Ureter (tissue), 1 donor: ENCODE results near the gene TPD52L1. TPM values are rescaled to one million over a fixed set of nuclear protein-coding genes. Genes with fewer than 3 reads are reported as not detected.

Experiments
- DNase-seq: peaks from one replicate; pipeline ENCODE4 v3.0.0-alpha.2; 2020; ENCODE audit warnings: low spot score
- total RNA-seq: library from RNA; stranded (reverse); gene quantifications from one replicate; pipeline ENCODE4 v1.2.4, GENCODE V29; 2023
- donor health status: DM: yes; HTN: yes; CAD: no.

Gene TPD52L1
- total RNA-seq, 1 donor from 2014 or later, result 54.8 TPM

- DNase-seq, result no peak
Observed at GRCh38 chr6:125236536-125237327, 83.2 kb downstream of the TPD52L1 start.

GRCh38 chr6:125237764-125238163 lies 84.2 kb downstream of the TPD52L1 start:
- no peak for DNase-seq

- DNase-seq, result no peak
Observed at GRCh38 chr6:125245109-125245508, 91.5 kb downstream of the TPD52L1 start.

- DNase-seq, result no peak
Observed at GRCh38 chr6:125245523-125246264, 92.1 kb downstream of the TPD52L1 start.

- DNase-seq, result no peak
Observed at GRCh38 chr6:125246566-125246965, 93.0 kb downstream of the TPD52L1 start.

GRCh38 chr6:125248136-125248535 lies 94.6 kb downstream of the TPD52L1 start:
- DNase-seq, result no peak

GRCh38 chr6:125250511-125250910 lies 96.9 kb downstream of the TPD52L1 start:
- DNase-seq, result no peak

GRCh38 chr6:125251516-125252220 lies 98.1 kb downstream of the TPD52L1 start:
- DNase-seq, result no peak

GRCh38 chr6:125252891-125253290 lies 99.3 kb downstream of the TPD52L1 start:
- no peak for DNase-seq

DNA sequence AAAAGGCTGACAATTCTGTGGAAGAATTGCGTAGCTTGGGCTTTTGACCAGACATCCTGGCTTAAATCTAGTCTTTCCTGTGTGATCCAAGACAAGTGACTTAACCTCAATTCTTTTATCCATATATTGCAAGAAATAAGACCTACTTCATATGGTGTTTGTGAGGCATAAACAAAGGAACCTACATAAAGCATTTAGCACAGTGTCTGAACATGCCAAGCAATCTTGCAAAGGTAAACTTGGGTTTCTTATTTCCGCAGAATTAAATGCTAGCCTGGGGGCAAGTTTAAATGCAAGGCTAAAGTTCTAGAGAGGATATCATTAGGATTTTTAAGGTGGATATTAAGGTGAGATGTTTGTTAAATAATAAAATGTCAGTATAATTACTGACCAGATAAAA lies 100.3 kb downstream of the TPD52L1 start:
- no peak for DNase-seq

- no peak for DNase-seq
Observed at GRCh38 chr6:125254321-125254720, 100.7 kb downstream of the TPD52L1 start.

GRCh38 chr6:125255201-125255600 lies 101.6 kb downstream of the TPD52L1 start:
- no peak for DNase-seq

- no peak for DNase-seq
Observed at GRCh38 chr6:125257351-125257750, 103.8 kb downstream of the TPD52L1 start.

- DNase-seq, result no peak
Observed at GRCh38 chr6:125258651-125259353, 105.2 kb downstream of the TPD52L1 start.

DNA sequence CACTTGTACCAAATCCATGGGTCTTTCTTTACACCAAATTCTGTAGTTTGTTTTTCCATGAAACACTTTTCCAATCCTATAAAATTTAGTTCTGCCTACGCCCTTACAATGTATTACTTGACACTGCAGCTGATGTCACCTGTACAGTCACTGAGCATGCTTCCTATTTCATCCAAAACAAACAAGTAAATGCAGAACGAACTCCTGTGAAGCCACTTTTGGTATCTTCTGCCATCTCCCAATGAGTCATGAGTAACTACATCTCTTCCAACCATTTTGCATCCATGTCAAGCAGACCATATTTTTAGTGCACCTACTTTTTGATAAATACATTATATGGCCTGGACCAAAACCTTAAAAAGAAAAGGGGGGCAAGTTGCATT lies 105.8 kb downstream of the TPD52L1 start:
- no peak for DNase-seq

DNA sequence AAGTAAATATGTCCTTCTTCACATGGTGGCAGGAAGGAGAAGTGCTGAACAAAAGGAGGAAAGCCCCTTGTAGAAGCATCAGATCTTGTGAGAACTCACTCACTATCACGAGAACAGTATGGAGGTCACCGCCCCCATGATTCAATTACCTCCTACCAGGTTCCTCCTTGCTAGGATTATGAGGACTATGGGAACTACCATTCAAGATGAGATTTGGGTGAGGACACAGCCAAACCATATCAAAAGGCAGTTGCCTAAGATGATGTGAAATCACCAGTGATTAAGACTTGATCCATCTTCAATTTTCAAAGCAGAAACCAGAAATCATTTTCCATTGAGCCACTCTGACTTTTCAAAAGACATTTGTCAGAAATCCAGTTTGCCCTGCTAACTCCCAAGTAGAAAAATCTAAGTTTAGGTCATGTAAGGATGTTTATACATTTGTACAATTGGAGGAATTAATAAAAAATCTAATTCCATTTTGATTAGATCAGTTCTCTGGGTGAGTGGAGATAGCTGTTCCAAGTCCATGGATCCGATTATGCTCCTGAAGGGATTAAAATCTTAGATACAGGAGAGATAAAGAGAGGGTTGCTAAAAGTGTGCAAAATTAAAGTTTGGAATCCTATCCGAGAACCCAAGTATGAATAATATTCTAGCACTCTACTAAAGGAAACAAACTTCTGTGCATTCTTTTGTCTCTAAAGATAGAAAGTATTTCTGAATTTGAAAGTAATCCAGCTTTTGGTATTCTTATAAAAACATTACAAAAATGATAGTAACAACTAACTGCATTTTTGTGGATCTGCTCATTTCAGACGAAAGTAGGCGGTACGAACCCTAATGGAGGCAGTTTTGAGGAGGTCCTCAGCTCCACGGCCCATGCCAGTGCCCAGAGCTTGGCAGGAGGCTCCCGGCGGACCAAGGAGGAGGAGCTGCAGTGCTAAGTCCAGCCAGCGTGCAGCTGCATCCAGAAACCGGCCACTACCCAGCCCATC lies 108.7 kb downstream of the TPD52L1 start:
- DNase-seq, result no peak

- no peak for DNase-seq
Observed at GRCh38 chr6:125264476-125264875, 110.9 kb downstream of the TPD52L1 start.

- DNase-seq, result no peak
Observed at GRCh38 chr6:125267806-125268523, 114.4 kb downstream of the TPD52L1 start.

DNA sequence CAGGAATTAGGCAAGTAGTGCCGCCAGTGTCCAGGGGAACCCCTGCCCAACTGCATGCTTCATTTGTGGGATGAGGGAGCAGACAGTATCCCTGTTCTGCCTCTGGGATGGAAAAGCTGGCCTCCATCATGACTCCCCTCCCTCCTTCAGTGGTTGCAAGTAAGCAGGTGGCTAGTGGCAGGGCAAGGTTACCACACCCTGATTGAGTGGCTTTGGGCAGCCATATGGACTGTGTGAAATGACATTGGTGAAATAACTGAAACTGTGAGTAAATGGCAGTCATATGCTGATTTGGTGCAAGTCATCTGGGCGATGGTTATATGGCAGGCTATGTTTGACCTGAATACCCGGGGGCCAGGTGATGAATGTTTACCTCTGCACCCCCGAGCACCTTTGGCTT lies 115.2 kb downstream of the TPD52L1 start:
- no peak for DNase-seq
